ENCODE measurements around the gene TYMP. TPM values are rescaled to one million over a fixed set of nuclear protein-coding genes. Genes with fewer than 3 reads are reported as not detected.
"Not testable (repeated sequence)": the region's sequence is repeated elsewhere in the genome, so short reads cannot be mapped to it uniquely, and the experiment has no call there.

The TYMP gene
- total RNA-seq, 2 donors from 2014 or later = 29.8 to 65.3 TPM

DNA sequence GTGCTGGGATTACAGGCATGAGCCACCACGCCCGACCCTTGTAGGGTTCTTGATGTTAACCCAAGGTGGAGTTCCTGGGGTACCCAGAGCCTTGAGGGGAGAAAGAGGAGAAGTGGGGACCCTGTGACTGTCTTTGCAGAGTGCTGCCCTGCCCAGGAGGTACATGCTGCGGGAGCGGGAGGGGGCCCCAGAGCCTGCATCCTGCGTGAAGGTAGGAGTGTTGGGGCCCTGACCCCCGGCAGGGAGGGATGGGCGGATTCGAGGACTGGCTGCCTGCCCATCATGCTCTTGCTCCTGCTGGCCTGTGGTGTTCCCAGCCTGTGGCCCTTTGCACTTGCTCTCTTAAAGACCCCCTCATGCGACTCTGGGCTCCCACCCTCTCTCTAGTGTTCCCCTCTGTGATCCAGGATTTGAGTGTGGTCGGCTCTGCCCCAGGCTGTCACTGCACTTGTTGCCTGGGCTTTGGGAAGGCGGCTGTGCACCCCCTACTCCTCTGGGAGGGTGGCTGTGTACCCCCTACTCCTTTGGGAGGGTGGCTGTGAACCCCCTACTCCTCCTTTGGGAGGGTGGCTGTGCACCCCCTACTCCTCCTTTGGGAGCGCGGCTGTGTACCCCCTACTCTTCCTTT is 8.9 kb downstream of the TYMP start:
- TF ChIP-seq CTCF (IDR thresholded peaks at IDR 0.05) = no peak
- TF ChIP-seq POLR2A (IDR thresholded peaks at IDR 0.05) = no peak
- DNase-seq (no peak), ATAC-seq (no peak)
- H3K9me3 ChIP-seq = no peaks in the 10 kb centered on the region
- no peak overlapping the region for H3K27ac ChIP-seq
- H3K36me3 ChIP-seq (replicated peaks in 1 of 2; ENCODE audit: insufficient read depth in 1 of 2, low read depth in 2 of 2) = peaks cover 0 to 12% of the 10 kb centered on the region in 2 donors
- 82 to 92% methylated on average over 12 to 13 of the region's 13 CpGs for WGBS, 2 donors
- H3K27me3 ChIP-seq = no peaks in the 10 kb centered on the region
- no peak overlapping the region for H3K4me3 ChIP-seq
- H3K4me1 ChIP-seq = peaks cover 15% of the 10 kb centered on the region
- intact Hi-C loops (cut with DNase I) = no loop called here

- H3K4me1 ChIP-seq = peaks cover 15% of the 10 kb centered on the region
- H3K36me3 ChIP-seq (replicated peaks in 1 of 2; ENCODE audit: insufficient read depth in 1 of 2, low read depth in 2 of 2) = peaks cover 0 to 12% of the 10 kb centered on the region in 2 donors
- DNase-seq; H3K9me3 ChIP-seq; H3K27ac ChIP-seq; ATAC-seq; intact Hi-C loops (cut with DNase I); H3K4me3 ChIP-seq; H3K27me3 ChIP-seq: not testable (repeated sequence)
- 93 to 98% methylated on average over 8 of the region's 8 CpGs for WGBS, 2 donors
Measured at GRCh38 chr22:50520184-50520583, 9.6 kb downstream of the TYMP start.

DNA sequence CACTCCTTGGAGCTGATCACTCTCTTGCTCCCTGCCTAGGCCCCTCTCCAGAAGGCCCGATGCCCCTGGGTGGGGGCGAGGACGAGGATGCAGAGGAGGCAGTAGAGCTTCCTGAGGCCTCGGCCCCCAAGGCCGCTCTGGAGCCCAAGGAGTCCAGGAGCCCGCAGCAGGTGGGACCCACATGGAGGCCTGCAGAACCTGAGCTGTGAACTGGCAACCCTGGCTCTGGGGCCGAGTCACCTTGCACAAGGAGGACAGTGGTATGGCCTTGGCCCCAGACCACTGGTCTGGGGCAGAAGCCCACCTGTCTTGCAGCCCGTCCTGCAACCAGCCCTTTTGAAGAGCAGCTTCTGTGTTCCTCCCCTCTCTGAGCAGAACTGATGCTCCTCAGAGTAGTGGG is 10.7 kb downstream of the TYMP start:
- H3K4me3 ChIP-seq = no peak overlapping the region
- intact Hi-C loops (cut with DNase I) = no loop called here
- H3K4me1 ChIP-seq = peaks cover 4% of the 10 kb centered on the region
- 96 to 100% methylated on average over 1 to 8 of the region's 8 CpGs for WGBS, 2 donors
- H3K27ac ChIP-seq = no peak overlapping the region
- H3K9me3 ChIP-seq = no peaks in the 10 kb centered on the region
- TF ChIP-seq POLR2A (IDR thresholded peaks at IDR 0.05) (no peak), CTCF (IDR thresholded peaks at IDR 0.05) (no peak)
- ATAC-seq (no peak), DNase-seq (no peak)
- peaks cover 0 to 12% of the 10 kb centered on the region in 2 donors for H3K36me3 ChIP-seq (replicated peaks in 1 of 2; ENCODE audit: insufficient read depth in 1 of 2, low read depth in 2 of 2)
- no peaks in the 10 kb centered on the region for H3K27me3 ChIP-seq

- no peak for ATAC-seq
- 93% methylated on average over 7 of the region's 7 CpGs; no CpG with 5 or more reads in 1 of the 2 donors for WGBS, 2 donors
- peaks cover 0 to 12% of the 10 kb centered on the region in 2 donors for H3K36me3 ChIP-seq (replicated peaks in 1 of 2; ENCODE audit: insufficient read depth in 1 of 2, low read depth in 2 of 2)
Measured at GRCh38 chr22:50518606-50519005, 11.2 kb downstream of the TYMP start.

More at GRCh38 chr22:50518606-50519005, 11.2 kb downstream of the TYMP start:
- H3K27ac ChIP-seq = no peak overlapping the region
- H3K27me3 ChIP-seq = no peaks in the 10 kb centered on the region
- H3K9me3 ChIP-seq = no peaks in the 10 kb centered on the region
- H3K4me1 ChIP-seq = no peaks in the 10 kb centered on the region
- no peak for TF ChIP-seq POLR2A (IDR thresholded peaks at IDR 0.05)
- no peak for TF ChIP-seq CTCF (IDR thresholded peaks at IDR 0.05)
- DNase-seq = no peak
- intact Hi-C loops (cut with DNase I) = no loop called here
- H3K4me3 ChIP-seq = no peak overlapping the region
